ENCODE results near the gene MRPL24. TPM values are rescaled to one million over a fixed set of nuclear protein-coding genes. Genes with fewer than 3 reads are reported as not detected.

Gene MRPL24
- total and polyA plus RNA-seq, 10 of the 15 experiments (the other 5 are each of a cell fraction or from before 2014, with no cell fraction given), result 87.4 to 269 (median 134) TPM

- TF ChIP-seq ZZZ3 (IDR thresholded peaks at IDR 0.05; ENCODE audit: control insufficient read depth, insufficient read length, low read depth) (no peak), ZNF274 (IDR thresholded peaks at IDR 0.05; ENCODE audit: insufficient read depth, insufficient read length) (no peak), ELK1 (IDR thresholded peaks at IDR 0.05; ENCODE audit: low read depth, low read length) (no peak), RAD21 (IDR thresholded peaks at IDR 0.05; ENCODE audit: insufficient read depth, low read depth, low read length) (no peak), STAT3 (IDR thresholded peaks at IDR 0.05; ENCODE audit: low read depth, low read length) (no peak), DPF2 (IDR thresholded peaks at IDR 0.05) (no peak)
- TF ChIP-seq, protein P1, sequence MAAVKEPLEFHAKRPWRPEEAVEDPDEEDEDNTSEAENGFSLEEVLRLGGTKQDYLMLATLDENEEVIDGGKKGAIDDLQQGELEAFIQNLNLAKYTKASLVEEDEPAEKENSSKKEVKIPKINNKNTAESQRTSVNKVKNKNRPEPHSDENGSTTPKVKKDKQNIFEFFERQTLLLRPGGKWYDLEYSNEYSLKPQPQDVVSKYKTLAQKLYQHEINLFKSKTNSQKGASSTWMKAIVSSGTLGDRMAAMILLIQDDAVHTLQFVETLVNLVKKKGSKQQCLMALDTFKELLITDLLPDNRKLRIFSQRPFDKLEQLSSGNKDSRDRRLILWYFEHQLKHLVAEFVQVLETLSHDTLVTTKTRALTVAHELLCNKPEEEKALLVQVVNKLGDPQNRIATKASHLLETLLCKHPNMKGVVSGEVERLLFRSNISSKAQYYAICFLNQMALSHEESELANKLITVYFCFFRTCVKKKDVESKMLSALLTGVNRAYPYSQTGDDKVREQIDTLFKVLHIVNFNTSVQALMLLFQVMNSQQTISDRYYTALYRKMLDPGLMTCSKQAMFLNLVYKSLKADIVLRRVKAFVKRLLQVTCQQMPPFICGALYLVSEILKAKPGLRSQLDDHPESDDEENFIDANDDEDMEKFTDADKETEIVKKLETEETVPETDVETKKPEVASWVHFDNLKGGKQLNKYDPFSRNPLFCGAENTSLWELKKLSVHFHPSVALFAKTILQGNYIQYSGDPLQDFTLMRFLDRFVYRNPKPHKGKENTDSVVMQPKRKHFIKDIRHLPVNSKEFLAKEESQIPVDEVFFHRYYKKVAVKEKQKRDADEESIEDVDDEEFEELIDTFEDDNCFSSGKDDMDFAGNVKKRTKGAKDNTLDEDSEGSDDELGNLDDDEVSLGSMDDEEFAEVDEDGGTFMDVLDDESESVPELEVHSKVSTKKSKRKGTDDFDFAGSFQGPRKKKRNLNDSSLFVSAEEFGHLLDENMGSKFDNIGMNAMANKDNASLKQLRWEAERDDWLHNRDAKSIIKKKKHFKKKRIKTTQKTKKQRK (IDR thresholded peaks at IDR 0.05; ENCODE audit: low read depth, low read length), result no peak
These were observed 13.3 kb upstream of the MRPL24 start (continued) for GRCh38 chr1:156754219-156754618.
